Trophoblast cell (in vitro differentiated cells and primary cell): ENCODE data around the gene CSAG1. TPM values are rescaled to one million over a fixed set of nuclear protein-coding genes. Genes with fewer than 3 reads are reported as not detected.
"Not testable (repeated sequence)": the region's sequence is repeated elsewhere in the genome, so short reads cannot be mapped to it uniquely, and the experiment has no call there.

ENCODE experiments used
- DNase-seq, 2 donors: peaks; one replicate each; pipeline ENCODE4 v3.0.0-alpha.2; 2016
- H2AFZ ChIP-seq: 2 replicates; pipeline ENCODE4 v1.6.1; 2013; ENCODE audit warnings: low read length, moderate library complexity, mild to moderate bottlenecking; ENCODE audit not compliant: insufficient read depth, poor library complexity
- H2AK5ac ChIP-seq: 2 replicates; pipeline ENCODE4 v1.6.1; 2013; ENCODE audit warnings: mild to moderate bottlenecking, low read length
- H2BK120ac ChIP-seq: 2 replicates; pipeline ENCODE4 v1.6.1; 2013; ENCODE audit warnings: low read length, mild to moderate bottlenecking, moderate library complexity; ENCODE audit not compliant: insufficient read depth, poor library complexity
- H2BK12ac ChIP-seq: 2 replicates; pipeline ENCODE4 v1.6.1; 2013; ENCODE audit warnings: mild to moderate bottlenecking, low read length, moderate library complexity
- H2BK5ac ChIP-seq: 2 replicates; pipeline ENCODE4 v1.6.1; 2013; ENCODE audit warnings: low read length, low read depth, moderate library complexity, mild to moderate bottlenecking; ENCODE audit not compliant: poor library complexity
- H3K14ac ChIP-seq: 2 replicates; pipeline ENCODE4 v1.6.1; 2013; ENCODE audit warnings: mild to moderate bottlenecking, low read length
- H3K18ac ChIP-seq: 2 replicates; pipeline ENCODE4 v1.6.1; 2013; ENCODE audit warnings: mild to moderate bottlenecking, low read length
- H3K23ac ChIP-seq: 2 replicates; pipeline ENCODE4 v1.6.1; 2013; ENCODE audit warnings: low read length
- H3K27ac ChIP-seq: 2 replicates; pipeline ENCODE4 v1.5.1; 2013; ENCODE audit warnings: low read depth, mild to moderate bottlenecking, inconsistent platforms, low read length, moderate library complexity
- H3K27me3 ChIP-seq: 2 replicates; pipeline ENCODE4 v1.6.1; 2013; ENCODE audit warnings: inconsistent platforms, mild to moderate bottlenecking, low read length, moderate library complexity; ENCODE audit not compliant: insufficient read depth
- H3K36me3 ChIP-seq, 2 experiments: 1 replicate in 1 of 2; 2 replicates in 1 of 2; pipeline ENCODE4 v1.6.1; 2013; ENCODE audit warnings: low read length in 2 of 2, mild to moderate bottlenecking in 2 of 2, moderate library complexity in 1 of 2; ENCODE audit not compliant: insufficient read depth in 2 of 2, control insufficient read depth in 1 of 2
- H3K4ac ChIP-seq: 2 replicates; pipeline ENCODE4 v1.6.1; 2013; ENCODE audit warnings: low read depth, mild to moderate bottlenecking, low read length, moderate library complexity
- H3K4me1 ChIP-seq, 2 experiments: 1 replicate in 1 of 2; 2 replicates in 1 of 2; pipeline ENCODE4 v1.6.1; 2013; ENCODE audit warnings: low read length in 2 of 2, mild to moderate bottlenecking in 2 of 2, moderate library complexity in 1 of 2; ENCODE audit not compliant: insufficient read depth in 2 of 2, control insufficient read depth in 1 of 2
- H3K4me2 ChIP-seq: 2 replicates; pipeline ENCODE4 v1.6.1; 2013; ENCODE audit warnings: inconsistent platforms, mild to moderate bottlenecking, low read length, moderate library complexity
- H3K4me3 ChIP-seq: 2 replicates; pipeline ENCODE4 v1.5.1; 2013; ENCODE audit warnings: mild to moderate bottlenecking, low read depth, low read length, inconsistent platforms
- H3K79me1 ChIP-seq: one replicate; pipeline ENCODE4 v1.6.1; 2013; ENCODE audit warnings: low read length
- H3K79me2 ChIP-seq: 2 replicates; pipeline ENCODE4 v1.6.1; 2013; ENCODE audit warnings: low read length, mild to moderate bottlenecking; ENCODE audit not compliant: control insufficient read depth, insufficient read depth, poor library complexity
- H3K9ac ChIP-seq: 2 replicates; pipeline ENCODE4 v1.6.1; 2013; ENCODE audit warnings: mild to moderate bottlenecking, low read length
- H3K9me3 ChIP-seq: 2 replicates; pipeline ENCODE4 v1.6.1; 2013; ENCODE audit warnings: low read depth, mild to moderate bottlenecking, control low read depth, inconsistent platforms, low read length; ENCODE audit not compliant: insufficient read depth
- H4K12ac ChIP-seq: 2 replicates; pipeline ENCODE4 v1.6.1; 2013; ENCODE audit warnings: low read depth, mild to moderate bottlenecking, low read length, moderate library complexity
- H4K8ac ChIP-seq: 2 replicates; pipeline ENCODE4 v1.6.1; 2013; ENCODE audit warnings: low read depth, mild to moderate bottlenecking, low read length, moderate library complexity
- H4K91ac ChIP-seq: one replicate; pipeline ENCODE4 v1.6.1; 2013; ENCODE audit warnings: low read depth, mild to moderate bottlenecking, low read length, moderate library complexity
- WGBS: extraction: QIAGEN DNeasy Blood & Tissue Kit; methylation state at CpG from one replicate; pipeline ENCODE4 v1.1.7; 2013; ENCODE audit warnings: missing lambda C conversion rate; ENCODE audit not compliant: insufficient read length, insufficient coverage; ENCODE audit errors: extremely low coverage; 5-methylcytosine and 5-hydroxymethylcytosine counted together
- polyA plus RNA-seq: library from polyadenylated mRNA; stranded (reverse); fragments of 200-250 nt; gene quantifications from 2 replicates; pipeline ENCODE4 v1.2.3, GENCODE V29; 2013

Gene CSAG1, protein sequence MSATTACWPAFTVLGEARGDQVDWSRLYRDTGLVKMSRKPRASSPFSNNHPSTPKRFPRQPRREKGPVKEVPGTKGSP
- polyA plus RNA-seq, result not detected in 2 replicates

DNA sequence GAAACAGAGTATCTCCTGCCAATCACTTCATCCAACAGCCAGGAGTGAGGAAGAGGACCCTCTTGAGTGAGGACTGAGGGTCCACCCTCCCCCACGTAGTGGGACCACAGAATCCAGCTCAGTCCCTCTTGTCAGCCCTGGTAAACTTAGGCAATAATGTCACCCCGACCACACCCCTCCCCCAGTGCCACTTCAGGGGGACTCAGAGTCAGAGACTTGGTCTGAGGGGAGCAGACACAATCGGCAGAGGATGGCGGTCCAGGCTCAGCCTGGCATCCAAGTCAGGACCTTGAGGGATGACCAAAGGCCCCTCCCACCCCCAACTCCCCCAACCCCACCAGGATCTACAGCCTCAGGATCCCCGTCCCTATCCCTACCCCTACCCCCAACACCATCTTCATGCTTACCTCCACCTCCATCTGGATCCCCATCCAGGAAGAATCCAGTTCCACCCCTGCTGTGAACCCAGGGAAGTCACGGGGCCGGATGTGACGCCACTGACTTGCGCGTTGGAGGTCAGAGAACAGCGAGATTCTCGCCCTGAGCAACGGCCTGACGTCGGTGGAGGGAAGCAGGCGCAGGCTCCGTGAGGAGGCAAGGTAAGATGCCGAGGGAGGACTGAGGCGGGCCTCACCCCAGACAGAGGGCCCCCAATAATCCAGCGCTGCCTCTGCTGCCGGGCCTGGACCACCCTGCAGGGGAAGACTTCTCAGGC lies at the start of gene CSAG1, which contains the start of gene MAGEA12:
Gene CSAG1, minus strand, starts transcription at position 461 of the 715 bp plus-strand sequence. CDS start 1,261 bp downstream, outside the sequence.
Gene MAGEA12, plus strand, starts transcription at position 497 of the 715 bp plus-strand sequence. CDS start 2,405 bp downstream, outside the sequence.
- H3K18ac ChIP-seq, result no peak within 1 kb of the TSS
- no peaks in the 10 kb centered on the region for H3K9me3 ChIP-seq
- H3K79me1 ChIP-seq, result no peaks in the 10 kb centered on the region
- H3K79me2 ChIP-seq, result no peaks in the 10 kb centered on the region
- H2AFZ ChIP-seq, result no peak within 1 kb of the TSS
- WGBS, result no CpG with 5 or more reads among the region's 21 CpGs
- H3K27ac ChIP-seq, result no peak within 1 kb of the TSS
- no peak for DNase-seq
- H4K8ac ChIP-seq, result no peak within 1 kb of the TSS
- no peak within 1 kb of the TSS for H2BK12ac ChIP-seq
- no peak within 1 kb of the TSS for H3K9ac ChIP-seq
- H2BK120ac ChIP-seq, result no peak within 1 kb of the TSS
- no peak within 1 kb of the TSS for H3K4ac ChIP-seq
- no peak within 1 kb of the TSS for H4K12ac ChIP-seq
- no peak within 1 kb of the TSS for H4K91ac ChIP-seq
- no peak within 1 kb of the TSS for H3K14ac ChIP-seq
- H3K23ac ChIP-seq, result no peak within 1 kb of the TSS
- no peak within 1 kb of the TSS for H3K4me2 ChIP-seq
- H3K27me3 ChIP-seq, result no peaks in the 10 kb centered on the region
- H3K4me1 ChIP-seq, result no peaks in the 10 kb centered on the region
- H2AK5ac ChIP-seq, result no peak within 1 kb of the TSS
- no peak within 1 kb of the TSS for H2BK5ac ChIP-seq
- no peaks in the 10 kb centered on the region for H3K36me3 ChIP-seq
- no peak within 1 kb of the TSS for H3K4me3 ChIP-seq

DNA sequence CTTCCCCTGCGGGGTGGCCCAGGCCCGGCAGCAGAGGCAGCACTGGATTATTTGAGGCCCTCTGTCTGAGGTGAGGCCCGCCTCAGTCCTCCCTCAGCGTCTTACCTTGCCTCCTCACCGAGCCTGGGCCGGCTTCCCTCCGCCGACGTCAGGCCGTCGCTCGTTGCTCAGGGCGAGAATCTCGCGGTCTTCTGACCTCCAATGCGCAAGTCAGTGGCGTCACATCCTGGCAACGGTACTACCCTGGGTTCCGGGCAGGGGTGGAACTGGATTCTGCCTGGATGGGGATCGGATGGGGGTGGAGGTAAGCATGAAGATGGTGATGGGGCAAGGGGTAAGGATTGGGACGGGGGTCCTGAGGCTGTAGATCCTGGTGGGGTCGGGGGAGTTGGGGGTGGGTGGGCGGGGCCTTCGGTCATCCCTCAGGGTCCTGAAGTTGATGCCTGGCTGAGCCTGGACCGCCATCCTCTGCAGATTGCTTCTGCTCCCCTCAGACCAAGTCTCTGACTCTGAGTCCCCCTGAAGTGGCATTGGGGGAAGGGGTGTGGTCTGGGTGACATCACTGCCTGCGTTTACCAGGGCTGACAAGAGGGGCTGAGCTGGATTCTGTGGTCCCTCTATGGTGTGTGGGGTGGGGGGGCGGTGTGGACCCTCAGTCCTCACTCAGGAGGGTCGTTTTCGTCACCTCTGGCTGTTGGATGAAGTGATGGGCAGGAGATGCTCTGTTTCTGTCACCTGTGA lies 36.2 kb upstream of the CSAG1 start, which contains the start of gene MAGEA6:
Gene MAGEA6, minus strand, starts transcription at position 141 of the 741 bp plus-strand sequence. CDS start 2,039 bp downstream, outside the sequence.
- H4K12ac ChIP-seq, H3K4me2 ChIP-seq, H3K9ac ChIP-seq, H3K79me1 ChIP-seq, H2BK120ac ChIP-seq, H2BK12ac ChIP-seq, H3K4ac ChIP-seq, H2BK5ac ChIP-seq, H2AK5ac ChIP-seq, H3K27ac ChIP-seq, DNase-seq, H3K27me3 ChIP-seq, H3K23ac ChIP-seq, H4K91ac ChIP-seq, H2AFZ ChIP-seq, H3K4me1 ChIP-seq, H3K79me2 ChIP-seq, H3K14ac ChIP-seq, H4K8ac ChIP-seq, H3K36me3 ChIP-seq, H3K18ac ChIP-seq, H3K4me3 ChIP-seq, H3K9me3 ChIP-seq: not testable (repeated sequence)
- WGBS, result no CpG with 5 or more reads among the region's 29 CpGs

DNA sequence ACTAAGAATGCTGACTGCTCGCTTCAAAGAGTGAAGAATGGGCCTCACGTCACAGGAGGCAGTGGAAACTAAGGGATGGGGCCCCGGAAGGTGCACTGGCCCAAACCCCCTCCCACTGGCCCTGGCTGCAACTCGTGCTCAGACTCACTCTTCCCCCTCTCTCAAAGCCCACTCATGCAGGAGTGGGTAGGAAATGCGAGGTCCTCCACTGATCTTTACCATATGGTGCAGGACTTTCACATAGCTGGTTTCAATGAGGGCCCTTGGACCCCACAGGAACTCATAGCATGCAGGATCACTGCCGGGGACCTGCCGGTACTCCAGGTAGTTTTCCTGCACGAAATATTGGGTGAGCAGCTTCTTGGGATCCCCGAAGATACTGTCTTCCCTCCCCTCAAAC lies 33.0 kb upstream of the CSAG1 start:
- H2AK5ac ChIP-seq, H3K4me1 ChIP-seq, H3K14ac ChIP-seq, H3K9ac ChIP-seq, H2AFZ ChIP-seq, DNase-seq, H4K12ac ChIP-seq, H3K79me2 ChIP-seq, H2BK12ac ChIP-seq, H3K4me3 ChIP-seq, H4K8ac ChIP-seq, H4K91ac ChIP-seq, H3K4ac ChIP-seq, H3K27me3 ChIP-seq, H3K79me1 ChIP-seq, H3K9me3 ChIP-seq, H3K23ac ChIP-seq, H2BK5ac ChIP-seq, H3K18ac ChIP-seq, H3K36me3 ChIP-seq, H3K4me2 ChIP-seq, H3K27ac ChIP-seq, H2BK120ac ChIP-seq: not testable (repeated sequence)
- WGBS, result no CpG with 5 or more reads among the region's 9 CpGs

DNA sequence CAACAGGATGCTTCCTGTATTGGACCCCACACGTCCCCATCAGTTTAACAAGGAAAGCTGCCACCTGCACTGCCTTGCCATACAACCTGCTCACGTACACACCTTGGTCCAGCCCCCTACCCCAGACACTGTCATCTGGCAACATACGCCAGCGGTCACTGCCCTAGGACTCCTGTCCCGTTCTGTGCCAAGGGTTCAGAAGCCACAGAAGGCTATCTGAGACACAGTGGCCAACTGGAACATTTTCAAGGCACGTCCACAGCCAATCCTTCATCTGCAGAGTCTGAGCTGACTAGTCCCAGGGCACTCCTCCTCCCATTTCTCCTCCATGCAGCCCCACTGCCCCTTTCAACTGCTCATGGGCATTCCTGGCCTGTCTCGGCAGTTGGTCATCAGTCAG lies 28.1 kb upstream of the CSAG1 start:
- not testable (repeated sequence) for H4K91ac ChIP-seq, H2AK5ac ChIP-seq, H3K27ac ChIP-seq, H2BK5ac ChIP-seq, H2BK12ac ChIP-seq, H3K14ac ChIP-seq, H4K8ac ChIP-seq, H3K79me2 ChIP-seq, H4K12ac ChIP-seq, H3K18ac ChIP-seq, H3K36me3 ChIP-seq, H3K79me1 ChIP-seq, H3K4me3 ChIP-seq, H3K9ac ChIP-seq, H3K9me3 ChIP-seq, H3K4ac ChIP-seq, H2AFZ ChIP-seq, H2BK120ac ChIP-seq, DNase-seq, H3K4me2 ChIP-seq, H3K23ac ChIP-seq, H3K27me3 ChIP-seq, H3K4me1 ChIP-seq
- WGBS, result no CpG with 5 or more reads among the region's 7 CpGs
